ENCODE data around the gene GPR35. TPM values are rescaled to one million over a fixed set of nuclear protein-coding genes. Genes with fewer than 3 reads are reported as not detected.

The GPR35 gene
- total RNA-seq, result 71.2 TPM

GRCh38 chr2:240624950-240625621, at the start of gene GPR35:
Gene GPR35 (plus strand): TSS chr2:240625480. CDS start chr2:240629953, 4,473 bp downstream.
- peak; percentile 34 for DNase-seq (ENCODE audit: low spot score)

GRCh38 chr2:240576036-240576435, 49.2 kb upstream of the GPR35 start:
- DNase-seq (ENCODE audit: low spot score), result no peak

- no peak for DNase-seq (ENCODE audit: low spot score)
These were observed 48.7 kb upstream of the GPR35 start for GRCh38 chr2:240576436-240577205.

- DNase-seq (ENCODE audit: low spot score), result no peak
These were observed 47.8 kb upstream of the GPR35 start for GRCh38 chr2:240577281-240578109.

- no peak for DNase-seq (ENCODE audit: low spot score)
These were observed 47.2 kb upstream of the GPR35 start for GRCh38 chr2:240578110-240578450.

GRCh38 chr2:240578488-240578887, 46.8 kb upstream of the GPR35 start:
- no peak for DNase-seq (ENCODE audit: low spot score)

- DNase-seq (ENCODE audit: low spot score), result no peak
These were observed 46.1 kb upstream of the GPR35 start for GRCh38 chr2:240579071-240579762.

GRCh38 chr2:240579771-240580614, 45.3 kb upstream of the GPR35 start:
- peak; percentile 55 for DNase-seq (ENCODE audit: low spot score)

GRCh38 chr2:240581811-240582210, 43.5 kb upstream of the GPR35 start:
- DNase-seq (ENCODE audit: low spot score), result no peak

GRCh38 chr2:240582781-240583180, 42.5 kb upstream of the GPR35 start:
- DNase-seq (ENCODE audit: low spot score), result no peak

- no peak for DNase-seq (ENCODE audit: low spot score)
These were observed 41.5 kb upstream of the GPR35 start for GRCh38 chr2:240583774-240584173.

- no peak for DNase-seq (ENCODE audit: low spot score)
These were observed 40.7 kb upstream of the GPR35 start for GRCh38 chr2:240584486-240585031.

- no peak for DNase-seq (ENCODE audit: low spot score)
These were observed 40.2 kb upstream of the GPR35 start for GRCh38 chr2:240585101-240585500.

- DNase-seq (ENCODE audit: low spot score), result no peak
These were observed 39.5 kb upstream of the GPR35 start for GRCh38 chr2:240585681-240586197.

GRCh38 chr2:240586198-240586918, 38.9 kb upstream of the GPR35 start, which contains the start of gene CAPN10:
Gene CAPN10 (plus strand): TSS chr2:240586734. CDS start chr2:240586912, 178 bp downstream.
- DNase-seq (ENCODE audit: low spot score), result peak; percentile 99

GRCh38 chr2:240586919-240587800, 38.1 kb upstream of the GPR35 start:
- DNase-seq (ENCODE audit: low spot score), result no peak

- no peak for DNase-seq (ENCODE audit: low spot score)
These were observed 37.1 kb upstream of the GPR35 start for GRCh38 chr2:240588006-240588655.

GRCh38 chr2:240588669-240589068, 36.6 kb upstream of the GPR35 start:
- DNase-seq (ENCODE audit: low spot score), result no peak

Measured in mucosa of gallbladder (tissue), 1 donor.